HEK293 (cell line): Measurements from ENCODE around the gene ABLIM3.

Source experiments
- CTCF ChIA-PET: fragments of 350-600 bp; formaldehyde crosslinking; extraction: SDS; loops from one replicate; lab custom pipeline; 2021; ENCODE audit warnings: antibody characterized with exemption; lab: Yijun Ruan, JAX
- POLR2A ChIA-PET: fragments of 300-600 bp; formaldehyde crosslinking; extraction: SDS; loops from one replicate; lab custom pipeline; 2020; ENCODE audit warnings: antibody characterized with exemption, inconsistent platforms; lab: Yijun Ruan, JAX
- H3K27ac ChIP-seq: fragments of 200-500 bp; sonication (Bioruptor generic); 2 replicates; pipeline ENCODE4 v1.5.1; 2014; ENCODE audit warnings: low read depth, low read length, control low read depth, inconsistent platforms; ENCODE audit errors: extremely low read depth
- H3K36me3 ChIP-seq, 2 experiments: fragments of 200-500 bp in 1 of 2; sonication (Bioruptor generic) in 1 of 2; 1 replicate in 1 of 2; 2 replicates in 1 of 2; pipeline ENCODE4 v1.5.1; 2014 to 2017; ENCODE audit warnings: inconsistent platforms in 2 of 2, low read length in 2 of 2; ENCODE audit not compliant: control insufficient read depth in 2 of 2, insufficient read depth in 1 of 2
- H3K4me1 ChIP-seq: fragments of 200-500 bp; sonication (Bioruptor generic); 2 replicates; pipeline ENCODE4 v1.5.1; 2014; ENCODE audit warnings: mild to moderate bottlenecking, low read length, inconsistent platforms; ENCODE audit not compliant: control insufficient read depth, insufficient read depth
- H3K4me3 ChIP-seq: 2 replicates; pipeline ENCODE4 v1.5.1; 2011; ENCODE audit warnings: low read depth, mild to moderate bottlenecking, control low read depth, low read length, moderate library complexity
- H3K9me3 ChIP-seq: fragments of 200-500 bp; sonication (Bioruptor generic); 2 replicates; pipeline ENCODE4 v1.5.1; 2014; ENCODE audit warnings: low read depth, low read length, inconsistent platforms; ENCODE audit not compliant: control insufficient read depth, insufficient read depth
- ATF2 ChIP-seq: fragments of 450-650 bp; formaldehyde crosslinking; IDR thresholded peaks from 2 replicates; pipeline ENCODE4 v1.5.1; 2016; ENCODE audit warnings: missing biosample characterization, missing genetic modification characterization, low read depth
- BCL11A ChIP-seq: fragments of 450-650 bp; formaldehyde crosslinking; IDR thresholded peaks from 2 replicates; pipeline ENCODE4 v1.5.1; 2016; ENCODE audit warnings: low read depth, missing biosample characterization, missing genetic modification characterization
- GLI2 ChIP-seq: fragments of 450-650 bp; formaldehyde crosslinking; IDR thresholded peaks from 2 replicates; pipeline ENCODE4; 2017; ENCODE audit warnings: missing biosample characterization, missing genetic modification characterization, low read depth, borderline replicate concordance
- OVOL3 ChIP-seq: fragments of 450-650 bp; formaldehyde crosslinking; IDR thresholded peaks from 2 replicates; pipeline ENCODE4 v1.5.1; 2016; ENCODE audit warnings: missing biosample characterization, missing genetic modification characterization
- SP3 ChIP-seq: fragments of 450-650 bp; formaldehyde crosslinking; IDR thresholded peaks from 2 replicates; pipeline ENCODE4 v1.5.1; 2016; ENCODE audit warnings: missing biosample characterization, missing genetic modification characterization
- YY2 ChIP-seq: fragments of 450-650 bp; formaldehyde crosslinking; IDR thresholded peaks from 2 replicates; pipeline ENCODE4 v1.5.1; 2016; ENCODE audit warnings: missing biosample characterization, missing genetic modification characterization
- ZBTB49 ChIP-seq: fragments of 450-650 bp; formaldehyde crosslinking; IDR thresholded peaks from 2 replicates; pipeline ENCODE4 v1.5.1; 2016; ENCODE audit warnings: missing biosample characterization, missing genetic modification characterization, low read depth
- ZFP69B ChIP-seq: fragments of 450-650 bp; formaldehyde crosslinking; IDR thresholded peaks from 2 replicates; pipeline ENCODE4 v1.5.1; 2016; ENCODE audit warnings: missing biosample characterization, missing genetic modification characterization
- ZNF132 ChIP-seq: fragments of 450-650 bp; formaldehyde crosslinking; IDR thresholded peaks from 2 replicates; pipeline ENCODE4 v1.5.1; 2017; ENCODE audit warnings: missing biosample characterization, missing genetic modification characterization, borderline replicate concordance
- ZNF292 ChIP-seq: fragments of 450-650 bp; formaldehyde crosslinking; IDR thresholded peaks from 2 replicates; pipeline ENCODE4 v1.5.1; 2016; ENCODE audit warnings: low read depth, missing biosample characterization, missing genetic modification characterization, borderline replicate concordance
- ZNF561 ChIP-seq: fragments of 450-650 bp; IDR thresholded peaks from 2 replicates; pipeline ENCODE4 v1.5.1; 2018; ENCODE audit warnings: missing biosample characterization, missing genetic modification characterization, borderline replicate concordance
- TF ChIP-seq, protein P1 (sequence below): fragments of 450-650 bp; formaldehyde crosslinking; IDR thresholded peaks from 2 replicates; pipeline ENCODE4 v1.5.1; 2016; ENCODE audit warnings: missing biosample characterization, missing genetic modification characterization
- TF ChIP-seq, protein P2 (sequence below): fragments of 450-650 bp; formaldehyde crosslinking; IDR thresholded peaks from 2 replicates; pipeline ENCODE4 v1.5.1; 2017; ENCODE audit warnings: missing biosample characterization, missing genetic modification characterization

The ABLIM3 gene

GRCh38 chr5:149282027-149282965 lies 141.0 kb downstream of the ABLIM3 start (continued):
- TF ChIP-seq ZBTB49 (tag by site-specific recombination) (no peak), ZFP69B (tag by site-specific recombination) (no peak), GLI2 (no peak)

DNA sequence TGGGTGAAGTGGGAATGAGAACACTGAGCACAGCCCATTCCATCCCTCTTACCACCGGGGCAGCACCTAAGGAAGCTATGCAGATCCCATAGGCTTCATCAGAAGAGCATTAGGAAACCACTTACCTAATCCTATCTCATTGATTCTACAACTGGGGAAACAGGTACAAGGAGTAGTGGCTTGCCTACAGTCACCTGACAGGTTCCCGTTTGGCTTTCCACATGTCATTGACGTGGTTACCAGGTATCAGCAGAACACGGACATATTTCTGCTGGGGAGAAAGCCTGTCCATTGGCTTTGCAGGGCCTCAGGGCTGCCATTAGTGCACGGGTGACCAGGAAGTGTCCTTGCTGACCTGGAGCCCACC lies 141.7 kb downstream of the ABLIM3 start:
- Histone ChIP-seq H3K4me1 (no peaks in the 10 kb centered on the region), H3K27ac (no peak overlapping the region), H3K9me3 (no peaks in the 10 kb centered on the region), H3K4me3 (no peak overlapping the region), H3K36me3 (no peaks in the 10 kb centered on the region)
- TF ChIP-seq BCL11A (tag by site-specific recombination): no peak
- TF ChIP-seq, protein P1, sequence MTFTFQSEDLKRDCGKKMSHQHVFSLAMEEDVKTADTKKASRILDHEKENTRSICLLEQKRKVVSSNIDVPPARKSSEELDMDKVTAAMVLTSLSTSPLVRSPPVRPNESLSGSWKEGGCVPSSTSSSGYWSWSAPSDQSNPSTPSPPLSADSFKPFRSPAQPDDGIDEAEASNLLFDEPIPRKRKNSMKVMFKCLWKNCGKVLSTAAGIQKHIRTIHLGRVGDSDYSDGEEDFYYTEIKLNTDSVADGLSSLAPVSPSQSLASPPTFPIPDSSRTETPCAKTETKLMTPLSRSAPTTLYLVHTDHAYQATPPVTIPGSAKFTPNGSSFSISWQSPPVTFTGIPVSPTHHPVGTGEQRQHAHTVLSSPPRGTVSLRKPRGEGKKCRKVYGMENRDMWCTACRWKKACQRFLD (tag by site-specific recombination): no peak
- no peak for TF ChIP-seq YY2 (tag by site-specific recombination)
- no peak for TF ChIP-seq ATF2
- POLR2A ChIA-PET: no interaction called here
- CTCF ChIA-PET: no interaction called here

- CTCF ChIA-PET: interaction anchor here (0.6 kb wide), 1 partner anchor 54 kb away, joined by 3 read pairs; no protein-coding TSS in a partner anchor
- H3K4me3 ChIP-seq: no peak overlapping the region
- H3K27ac ChIP-seq: no peak overlapping the region
- POLR2A ChIA-PET: no interaction called here
- no peaks in the 10 kb centered on the region for H3K9me3 ChIP-seq
- H3K4me1 ChIP-seq: no peaks in the 10 kb centered on the region
- TF ChIP-seq OVOL3 (tag by site-specific recombination) (no peak), ZNF292 (tag by site-specific recombination) (no peak), ZNF561 (no peak), ZNF132 (tag by site-specific recombination) (no peak), SP3 (tag by site-specific recombination) (no peak)
- TF ChIP-seq, protein P2, sequence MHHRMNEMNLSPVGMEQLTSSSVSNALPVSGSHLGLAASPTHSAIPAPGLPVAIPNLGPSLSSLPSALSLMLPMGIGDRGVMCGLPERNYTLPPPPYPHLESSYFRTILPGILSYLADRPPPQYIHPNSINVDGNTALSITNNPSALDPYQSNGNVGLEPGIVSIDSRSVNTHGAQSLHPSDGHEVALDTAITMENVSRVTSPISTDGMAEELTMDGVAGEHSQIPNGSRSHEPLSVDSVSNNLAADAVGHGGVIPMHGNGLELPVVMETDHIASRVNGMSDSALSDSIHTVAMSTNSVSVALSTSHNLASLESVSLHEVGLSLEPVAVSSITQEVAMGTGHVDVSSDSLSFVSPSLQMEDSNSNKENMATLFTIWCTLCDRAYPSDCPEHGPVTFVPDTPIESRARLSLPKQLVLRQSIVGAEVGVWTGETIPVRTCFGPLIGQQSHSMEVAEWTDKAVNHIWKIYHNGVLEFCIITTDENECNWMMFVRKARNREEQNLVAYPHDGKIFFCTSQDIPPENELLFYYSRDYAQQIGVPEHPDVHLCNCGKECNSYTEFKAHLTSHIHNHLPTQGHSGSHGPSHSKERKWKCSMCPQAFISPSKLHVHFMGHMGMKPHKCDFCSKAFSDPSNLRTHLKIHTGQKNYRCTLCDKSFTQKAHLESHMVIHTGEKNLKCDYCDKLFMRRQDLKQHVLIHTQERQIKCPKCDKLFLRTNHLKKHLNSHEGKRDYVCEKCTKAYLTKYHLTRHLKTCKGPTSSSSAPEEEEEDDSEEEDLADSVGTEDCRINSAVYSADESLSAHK: peak; percentile 63
- no peaks in the 10 kb centered on the region for H3K36me3 ChIP-seq
These were observed 142.6 kb downstream of the ABLIM3 start for GRCh38 chr5:149283626-149284480.
